Left renal pelvis (tissue), 4 donors: ENCODE data around the gene L3MBTL2. TPM values are rescaled to one million over a fixed set of nuclear protein-coding genes. Genes with fewer than 3 reads are reported as not detected.

Experiments
- DNase-seq, 4 donors: peaks; one replicate each; pipeline ENCODE4 v3.0.0-alpha.2; 2013; ENCODE audit warnings: low read depth in 4 of 4, low spot score in 3 of 4
- polyA plus RNA-seq, 4 donors: library from polyadenylated mRNA; unstranded; fragments of 120-200 nt; gene quantifications; one replicate each; pipeline ENCODE4 v1.2.1, GENCODE V29; 2013; ENCODE audit not compliant: insufficient read length in 4 of 4

L3MBTL2 gene
- polyA plus RNA-seq, 4 donors = 18.8 to 29.0 (median 25.8) TPM

DNA sequence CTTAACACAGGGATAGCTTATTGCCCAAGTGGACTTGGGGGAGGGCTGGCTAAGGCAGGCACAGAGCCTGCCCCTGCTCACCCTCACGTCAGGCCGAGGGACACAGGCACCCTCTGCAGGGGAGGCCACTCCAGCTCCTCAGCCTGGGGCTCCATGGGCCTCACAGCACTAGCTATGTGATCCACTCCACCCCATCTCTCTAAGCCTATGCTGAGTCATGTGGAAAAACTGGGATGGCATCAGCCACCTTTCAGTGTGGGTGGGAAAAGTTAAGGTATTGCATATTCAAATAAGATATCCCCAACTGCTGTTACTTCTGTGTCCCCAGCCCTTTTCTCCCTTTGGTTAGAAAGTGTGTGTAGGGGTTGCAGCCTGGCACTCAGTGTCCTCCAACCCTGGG, 58.6 kb downstream of the L3MBTL2 start:
- no peak for DNase-seq

DNA sequence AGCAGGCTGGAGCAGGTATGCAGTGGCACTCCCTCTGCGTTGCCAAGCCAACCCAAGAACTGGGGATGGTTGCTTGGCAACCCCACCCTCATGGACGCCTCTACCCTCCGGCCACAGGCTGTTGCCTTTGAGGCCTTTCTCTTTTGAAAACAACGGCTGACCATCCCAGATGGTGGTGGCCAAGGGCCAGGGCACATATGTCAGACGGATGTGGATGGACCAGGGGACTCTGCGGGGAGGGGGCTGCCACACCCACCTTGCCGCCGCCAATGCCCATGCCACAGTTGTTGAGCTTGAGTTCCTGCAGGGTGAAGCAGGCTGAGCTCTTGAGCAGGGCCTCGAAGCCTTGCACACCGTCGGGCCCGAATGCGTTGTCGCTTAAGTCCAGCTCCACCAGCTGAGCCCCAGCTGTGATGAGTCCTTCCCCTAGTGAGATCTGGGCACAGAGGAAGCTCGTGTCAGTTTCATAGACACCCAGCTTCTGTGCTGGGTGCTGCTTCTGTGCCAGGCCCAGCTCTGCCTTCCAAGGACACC, 59.4 kb downstream of the L3MBTL2 start:
- no peak for DNase-seq

GRCh38 chr22:41267958-41268357, 62.8 kb downstream of the L3MBTL2 start:
- no peak for DNase-seq

- no peak for DNase-seq
Observed at GRCh38 chr22:41271787-41272186, 66.7 kb downstream of the L3MBTL2 start.

DNA sequence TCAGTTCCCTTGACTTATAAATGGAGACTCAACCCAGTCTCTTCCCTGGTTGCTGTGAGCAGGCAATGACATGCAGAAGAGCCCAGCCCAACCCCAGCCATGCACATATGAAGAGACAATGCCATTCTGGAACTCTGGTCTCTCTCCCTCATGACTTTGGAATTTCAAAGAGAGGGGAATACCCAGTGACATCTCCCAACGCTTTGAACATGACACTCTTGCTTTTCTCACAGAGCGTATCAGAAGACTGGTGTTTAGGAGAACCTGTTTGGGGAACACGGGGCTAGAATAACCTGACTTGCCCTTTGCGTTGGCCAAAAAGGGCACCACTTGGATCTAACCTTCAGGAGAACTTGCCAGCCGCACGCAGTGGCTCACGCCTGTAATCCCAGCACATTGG, 68.0 kb downstream of the L3MBTL2 start:
- DNase-seq = no peak

- no peak for DNase-seq
Observed at GRCh38 chr22:41274856-41275255, 69.7 kb downstream of the L3MBTL2 start.

GRCh38 chr22:41280065-41280464, 75.0 kb downstream of the L3MBTL2 start:
- DNase-seq = no peak

- no peak for DNase-seq
Observed at GRCh38 chr22:41280854-41281253, 75.7 kb downstream of the L3MBTL2 start.

Other genes starting within 250 kb of the L3MBTL2 start
- 10 to 100 TPM; 50.6 to 79.5 (median 56.7) TPM for gene EP300, start 112.7 kb upstream of the L3MBTL2 start, polyA plus RNA-seq
- 1 to 10 TPM; 2.4 to 4.5 (median 3.2) TPM for gene CHADL, start 35.6 kb downstream of the L3MBTL2 start, polyA plus RNA-seq
- 10 to 100 TPM; 30.9 to 64.5 (median 44.8) TPM for gene RANGAP1, start 80.9 kb downstream of the L3MBTL2 start, polyA plus RNA-seq
- gene ZC3H7B, start 96.2 kb downstream of the L3MBTL2 start, polyA plus RNA-seq = 10 to 100 TPM; 59.4 to 98.2 (median 75.2) TPM
- 10 to 100 TPM; 15.1 to 28.4 (median 17.6) TPM for gene TEF, start 176.6 kb downstream of the L3MBTL2 start, polyA plus RNA-seq
- gene TOB2, start 241.5 kb downstream of the L3MBTL2 start, polyA plus RNA-seq = 10 to 100 TPM; 50.3 to 60.6 (median 57.3) TPM